ENCODE data around the gene SLC12A1. TPM values are rescaled to one million over a fixed set of nuclear protein-coding genes. Genes with fewer than 3 reads are reported as not detected.
"Not testable (repeated sequence)": the region's sequence is repeated elsewhere in the genome, so short reads cannot be mapped to it uniquely, and the experiment has no call there.

Gene SLC12A1
- total RNA-seq, 1 experiment from 2014 or later, result not detected

DNA sequence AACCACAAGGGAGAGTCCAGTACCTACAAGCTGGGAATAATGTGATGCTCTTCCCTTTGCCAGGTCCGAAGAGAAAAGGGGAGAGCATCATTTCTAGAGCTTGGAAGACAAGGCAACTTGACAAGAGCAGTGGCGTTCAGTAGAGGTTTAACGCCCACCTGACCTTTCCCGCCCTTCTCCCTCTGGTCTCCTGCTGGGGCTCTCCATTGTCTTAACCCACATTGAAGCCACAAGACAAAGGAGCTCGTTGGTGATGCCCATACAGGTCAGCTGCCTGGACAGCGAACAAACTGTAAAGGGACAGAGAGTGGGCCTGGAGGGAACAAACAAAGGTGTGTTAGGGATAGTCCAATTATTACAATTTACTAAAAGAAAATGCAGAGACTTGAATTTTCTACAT lies 112.0 kb downstream of the SLC12A1 start:
- no peak overlapping the region for H2AFZ ChIP-seq (ENCODE audit: low read length)

DNA sequence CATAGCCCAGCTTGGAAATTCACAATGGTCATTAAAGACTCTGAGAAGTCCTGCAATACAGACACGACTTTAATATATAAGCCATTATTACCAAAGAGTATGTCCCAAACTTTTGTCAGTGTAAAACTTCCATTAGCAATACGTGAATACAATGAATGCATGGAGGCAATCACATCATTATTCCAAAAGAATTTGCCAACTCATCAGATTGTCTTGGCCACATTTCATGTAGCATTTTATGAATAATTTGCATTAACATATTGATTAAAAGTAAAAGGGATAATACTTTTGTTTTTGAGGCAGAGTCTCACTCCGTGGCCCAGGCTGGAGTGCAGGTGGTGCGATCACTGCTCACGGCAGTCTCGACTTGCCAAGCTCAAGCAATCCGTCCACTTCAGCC lies 117.2 kb downstream of the SLC12A1 start:
- no peaks in the 10 kb centered on the region for H4K20me1 ChIP-seq (ENCODE audit: insufficient read depth, low read depth, low read length)
- H3K27ac ChIP-seq (ENCODE audit: low read length), result no peak overlapping the region
- no peak overlapping the region for H2AFZ ChIP-seq (ENCODE audit: low read length)
- no peak overlapping the region for H3K4me2 ChIP-seq (ENCODE audit: low read depth, low read length, poor library complexity, severe bottlenecking)
- H3K9ac ChIP-seq (ENCODE audit: low read length), result no peak overlapping the region
- no peaks in the 10 kb centered on the region for H3K36me3 ChIP-seq (ENCODE audit: insufficient read depth, low read length)
- no peaks in the 10 kb centered on the region for H3K27me3 ChIP-seq (ENCODE audit: low read length)
- no peak for DNase-seq
- H3K9me2 ChIP-seq (replicated peaks; ENCODE audit: insufficient read depth, low read length), result no peaks in the 10 kb centered on the region
- H3K9me3 ChIP-seq (ENCODE audit: low read length), result no peaks in the 10 kb centered on the region
- no peak overlapping the region for H3K4me3 ChIP-seq (ENCODE audit: low read length)
- H3K4me1 ChIP-seq (ENCODE audit: low read length), result peaks cover 20% of the 10 kb centered on the region
- H3K79me2 ChIP-seq (ENCODE audit: low read length), result no peaks in the 10 kb centered on the region

More for the DNA sequence above, 112.0 kb downstream of the SLC12A1 start:
- Histone ChIP-seq H3K27me3 (ENCODE audit: low read length) (no peaks in the 10 kb centered on the region), H3K4me3 (ENCODE audit: low read length) (no peak overlapping the region), H3K9me2 (replicated peaks; ENCODE audit: insufficient read depth, low read length) (no peaks in the 10 kb centered on the region), H3K27ac (ENCODE audit: low read length) (no peak overlapping the region), H3K79me2 (ENCODE audit: low read length) (no peaks in the 10 kb centered on the region), H3K9ac (ENCODE audit: low read length) (no peak overlapping the region), H3K4me1 (ENCODE audit: low read length) (no peaks in the 10 kb centered on the region), H4K20me1 (ENCODE audit: insufficient read depth, low read depth, low read length) (no peaks in the 10 kb centered on the region), H3K36me3 (ENCODE audit: insufficient read depth, low read length) (no peaks in the 10 kb centered on the region), H3K9me3 (ENCODE audit: low read length) (no peaks in the 10 kb centered on the region), H3K4me2 (ENCODE audit: low read depth, low read length, poor library complexity, severe bottlenecking) (no peak overlapping the region)
- DNase-seq, result no peak

DNA sequence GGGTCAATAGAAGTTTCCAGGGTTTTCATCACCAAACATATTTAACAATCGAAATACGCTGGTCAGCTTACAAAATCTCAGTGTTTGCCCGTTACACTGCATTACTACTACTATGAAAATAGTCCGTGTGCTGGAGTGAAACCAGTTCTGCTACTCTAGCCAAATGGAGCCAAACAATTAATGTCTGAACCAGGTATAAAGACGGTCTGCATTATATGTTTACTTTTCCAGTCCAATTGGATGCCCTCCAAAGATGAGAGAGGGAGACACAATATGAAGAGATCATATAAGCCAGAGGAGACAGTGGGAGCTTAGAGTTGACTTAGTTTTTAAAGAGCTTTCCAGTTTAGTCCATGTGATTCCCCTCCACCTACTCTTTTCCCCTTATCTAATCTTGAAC lies 118.8 kb downstream of the SLC12A1 start:
- Histone ChIP-seq H3K9me2 (replicated peaks; ENCODE audit: insufficient read depth, low read length) (no peaks in the 10 kb centered on the region), H3K4me3 (ENCODE audit: low read length) (no peak overlapping the region), H3K9ac (ENCODE audit: low read length) (no peak overlapping the region), H3K79me2 (ENCODE audit: low read length) (peaks cover 3% of the 10 kb centered on the region), H3K4me1 (ENCODE audit: low read length) (peaks cover 23% of the 10 kb centered on the region), H3K9me3 (ENCODE audit: low read length) (no peaks in the 10 kb centered on the region), H3K4me2 (ENCODE audit: low read depth, low read length, poor library complexity, severe bottlenecking) (no peak overlapping the region), H3K27me3 (ENCODE audit: low read length) (no peaks in the 10 kb centered on the region), H3K27ac (ENCODE audit: low read length) (no peak overlapping the region), H3K36me3 (ENCODE audit: insufficient read depth, low read length) (no peaks in the 10 kb centered on the region), H4K20me1 (ENCODE audit: insufficient read depth, low read depth, low read length) (no peaks in the 10 kb centered on the region), H2AFZ (ENCODE audit: low read length) (no peak overlapping the region)
- no peak for DNase-seq

DNA sequence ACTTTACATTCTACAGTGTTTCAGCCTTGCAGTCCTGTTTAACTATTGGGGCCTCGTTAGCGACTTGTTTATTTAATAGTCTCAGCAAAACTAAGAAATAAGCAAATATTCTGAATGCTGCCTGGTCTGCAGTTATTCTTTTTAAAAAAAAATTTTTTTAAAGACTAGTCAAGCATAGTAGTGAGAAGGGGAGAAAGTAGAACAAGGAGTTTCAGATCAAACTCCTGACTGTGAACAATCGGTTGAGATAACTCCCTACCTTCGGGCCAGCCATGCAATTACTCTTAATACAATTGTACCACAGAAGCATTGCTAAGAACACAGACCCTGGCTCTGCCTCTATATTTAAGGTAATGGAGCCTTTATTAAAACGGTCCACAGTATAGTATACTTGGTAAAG lies 119.3 kb downstream of the SLC12A1 start:
- peaks cover 27% of the 10 kb centered on the region for H3K4me1 ChIP-seq (ENCODE audit: low read length)
- H2AFZ ChIP-seq (ENCODE audit: low read length), result no peak overlapping the region
- no peaks in the 10 kb centered on the region for H3K36me3 ChIP-seq (ENCODE audit: insufficient read depth, low read length)
- no peak overlapping the region for H3K4me2 ChIP-seq (ENCODE audit: low read depth, low read length, poor library complexity, severe bottlenecking)
- no peaks in the 10 kb centered on the region for H3K9me3 ChIP-seq (ENCODE audit: low read length)
- no peak overlapping the region for H3K9ac ChIP-seq (ENCODE audit: low read length)
- no peaks in the 10 kb centered on the region for H3K27me3 ChIP-seq (ENCODE audit: low read length)
- H3K9me2 ChIP-seq (replicated peaks; ENCODE audit: insufficient read depth, low read length), result no peaks in the 10 kb centered on the region
- no peak overlapping the region for H3K4me3 ChIP-seq (ENCODE audit: low read length)
- peaks cover 7% of the 10 kb centered on the region for H3K79me2 ChIP-seq (ENCODE audit: low read length)
- H4K20me1 ChIP-seq (ENCODE audit: insufficient read depth, low read depth, low read length), result no peaks in the 10 kb centered on the region
- DNase-seq, result no peak
- H3K27ac ChIP-seq (ENCODE audit: low read length), result no peak overlapping the region

DNA sequence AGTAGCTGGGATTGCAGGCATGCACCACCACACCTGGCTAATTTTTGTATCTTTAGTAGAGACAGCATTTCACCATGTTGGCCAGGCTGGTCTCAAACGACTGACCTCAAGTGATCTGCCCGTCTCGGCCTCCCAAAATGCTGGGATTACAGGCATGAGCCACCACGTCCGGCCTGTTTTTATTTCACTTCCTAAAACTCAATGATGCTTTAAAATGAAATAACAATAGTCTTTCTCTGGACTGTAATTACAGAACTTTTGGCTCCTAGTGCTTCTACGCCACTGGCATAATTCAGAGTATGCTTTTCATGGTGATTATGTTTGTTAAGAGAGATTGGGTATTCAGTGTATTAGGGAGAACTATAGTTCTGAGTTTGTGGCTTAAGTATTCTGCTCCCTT lies 120.1 kb downstream of the SLC12A1 start:
- not testable (repeated sequence) for H3K36me3 ChIP-seq (ENCODE audit: insufficient read depth, low read length); H3K27me3 ChIP-seq (ENCODE audit: low read length); H3K4me3 ChIP-seq (ENCODE audit: low read length); H3K9me3 ChIP-seq (ENCODE audit: low read length); H2AFZ ChIP-seq (ENCODE audit: low read length); H3K9me2 ChIP-seq (replicated peaks; ENCODE audit: insufficient read depth, low read length); H3K9ac ChIP-seq (ENCODE audit: low read length); H4K20me1 ChIP-seq (ENCODE audit: insufficient read depth, low read depth, low read length); H3K27ac ChIP-seq (ENCODE audit: low read length); DNase-seq
- H3K4me2 ChIP-seq (ENCODE audit: low read depth, low read length, poor library complexity, severe bottlenecking), result peak overlapping the region; percentile 17
- peaks cover 29% of the 10 kb centered on the region for H3K4me1 ChIP-seq (ENCODE audit: low read length)
- peaks cover 14% of the 10 kb centered on the region for H3K79me2 ChIP-seq (ENCODE audit: low read length)

DNA sequence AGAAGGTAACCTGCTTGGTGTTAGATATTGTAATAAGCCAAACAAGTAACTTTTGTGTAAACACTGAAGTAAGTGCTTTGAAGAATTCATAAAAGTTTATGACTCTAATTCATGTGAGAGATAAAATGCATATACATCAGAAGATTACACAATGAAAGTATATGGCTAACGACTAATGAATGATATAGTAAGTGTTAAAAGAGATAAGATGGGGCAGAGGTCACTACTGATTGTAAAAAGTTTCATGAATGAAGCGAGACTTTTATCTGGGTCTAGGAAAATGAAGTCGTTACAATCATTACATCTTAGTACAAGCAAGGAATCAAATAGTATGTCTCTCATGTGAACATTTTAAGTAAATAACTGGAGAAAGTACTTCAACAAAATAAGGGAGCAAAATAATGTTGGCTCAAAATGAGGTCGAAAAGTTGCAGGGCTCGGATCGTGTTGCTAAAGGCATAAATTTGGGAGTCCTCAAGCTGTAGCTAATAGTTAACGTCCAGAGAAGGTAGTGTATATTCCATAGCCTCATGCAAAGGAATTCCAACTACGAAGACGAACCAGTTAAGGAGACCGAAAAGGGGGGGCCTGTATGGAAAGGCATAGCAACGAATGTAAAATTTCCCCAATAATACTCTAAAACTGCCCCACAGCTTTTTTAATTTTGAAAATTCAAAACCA lies 124.1 kb downstream of the SLC12A1 start:
- Histone ChIP-seq H3K9ac (ENCODE audit: low read length) (peak overlapping the region; percentile 87), H3K79me2 (ENCODE audit: low read length) (peaks cover 48% of the 10 kb centered on the region), H3K4me3 (ENCODE audit: low read length) (peak overlapping the region; percentile 71), H3K27me3 (ENCODE audit: low read length) (no peaks in the 10 kb centered on the region), H3K4me2 (ENCODE audit: low read depth, low read length, poor library complexity, severe bottlenecking) (peak overlapping the region; percentile 94), H3K27ac (ENCODE audit: low read length) (peak overlapping the region; percentile 75), H3K36me3 (ENCODE audit: insufficient read depth, low read length) (peaks cover 25% of the 10 kb centered on the region; the same call in 1 of the 2 replicates), H3K9me2 (replicated peaks; ENCODE audit: insufficient read depth, low read length) (no peaks in the 10 kb centered on the region), H3K9me3 (ENCODE audit: low read length) (no peaks in the 10 kb centered on the region), H2AFZ (ENCODE audit: low read length) (no peak overlapping the region; the same call in 1 of the 2 replicates), H4K20me1 (ENCODE audit: insufficient read depth, low read depth, low read length) (no peaks in the 10 kb centered on the region), H3K4me1 (ENCODE audit: low read length) (peaks cover 54% of the 10 kb centered on the region)
- no peak for DNase-seq

DNA sequence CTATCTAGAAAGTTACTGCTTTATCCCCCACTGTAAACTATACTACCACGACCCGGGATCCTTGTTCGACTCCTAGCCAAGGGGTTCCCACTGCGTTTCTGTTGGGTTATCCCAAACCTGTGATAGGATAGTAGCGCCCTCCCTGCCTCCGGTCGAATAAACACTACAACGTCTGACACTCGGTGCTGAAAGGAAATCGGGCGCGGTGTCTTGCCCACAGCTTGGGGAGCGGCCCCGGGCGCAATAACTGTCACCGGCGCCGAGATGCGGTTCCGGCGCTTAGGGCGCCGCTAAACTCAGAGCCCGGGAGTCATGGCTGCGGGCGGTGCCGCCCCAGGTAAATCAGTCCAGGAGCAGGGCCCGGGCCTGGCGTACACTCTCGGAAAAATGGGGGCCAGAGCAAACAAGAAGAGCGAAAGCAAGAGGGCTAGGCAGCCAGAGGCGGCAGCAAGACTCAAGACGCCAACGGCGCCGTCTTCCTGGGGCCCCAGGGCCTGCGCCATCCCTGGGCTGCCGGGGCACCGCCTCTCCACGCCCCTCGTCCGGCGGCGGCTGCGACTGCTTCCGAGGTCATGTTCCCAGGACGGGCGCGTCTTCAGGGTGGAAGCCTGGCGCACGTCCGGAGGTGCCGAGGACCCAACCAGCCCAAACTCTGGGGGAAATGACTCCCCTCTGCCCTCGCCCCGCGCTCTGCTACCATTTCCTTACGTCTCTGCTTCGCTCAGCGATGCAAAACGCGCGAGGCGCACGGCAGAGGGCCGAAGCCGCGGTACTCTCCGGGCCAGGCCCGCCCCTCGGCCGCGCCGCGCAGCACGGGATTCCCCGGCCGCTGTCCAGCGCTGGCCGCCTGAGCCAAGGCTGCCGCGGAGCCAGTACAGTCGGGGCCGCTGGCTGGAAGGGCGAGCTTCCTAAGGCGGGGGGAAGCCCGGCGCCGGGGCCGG lies 125.0 kb downstream of the SLC12A1 start, which contains the start of gene DUT:
TSS of gene DUT (plus strand) at position 575 of the 941 bp plus-strand sequence. CDS start at position 662, 87 bp downstream.
- H3K79me2 ChIP-seq (ENCODE audit: low read length), result peaks cover 55% of the 10 kb centered on the region
- peaks cover 60% of the 10 kb centered on the region for H3K4me1 ChIP-seq (ENCODE audit: low read length)
- peaks cover 32% of the 10 kb centered on the region for H3K36me3 ChIP-seq (ENCODE audit: insufficient read depth, low read length)
- no peaks in the 10 kb centered on the region for H3K9me3 ChIP-seq (ENCODE audit: low read length)
- H3K9ac ChIP-seq (ENCODE audit: low read length), result peak within 1 kb of the TSS; percentile 87
- H3K27me3 ChIP-seq (ENCODE audit: low read length), result no peaks in the 10 kb centered on the region
- H3K27ac ChIP-seq (ENCODE audit: low read length), result peak within 1 kb of the TSS; percentile 75
- H3K4me3 ChIP-seq (ENCODE audit: low read length), result peak within 1 kb of the TSS; percentile 71
- peak within 1 kb of the TSS; percentile 94 for H3K4me2 ChIP-seq (ENCODE audit: low read depth, low read length, poor library complexity, severe bottlenecking)
- peak within 1 kb of the TSS; percentile 89 for H2AFZ ChIP-seq (ENCODE audit: low read length)
- peak; percentile 91 for DNase-seq
- no peaks in the 10 kb centered on the region for H4K20me1 ChIP-seq (ENCODE audit: insufficient read depth, low read depth, low read length)
- no peaks in the 10 kb centered on the region for H3K9me2 ChIP-seq (replicated peaks; ENCODE audit: insufficient read depth, low read length)
